Right cardiac atrium (tissue), 5 donors: ENCODE data around the gene NOP53. TPM values are rescaled to one million over a fixed set of nuclear protein-coding genes. Genes with fewer than 3 reads are reported as not detected.
"Not testable (repeated sequence)": the region's sequence is repeated elsewhere in the genome, so short reads cannot be mapped to it uniquely, and the experiment has no call there.

Source experiments
- ATAC-seq, 2 donors: fragments of 200-7000 bp; cut with Tn5 transposase; one replicate each; pipeline versions ENCODE4 v1.8.0 to v1.9.1; 2020; ENCODE audit warnings: moderate library complexity in 2 of 2, mild to moderate bottlenecking in 1 of 2
- DNase-seq, 3 donors: peaks; one replicate each; pipeline ENCODE4 v3.0.0-alpha.2; 2020
- H3K27ac ChIP-seq: one replicate; pipeline ENCODE4 v1.5.1; 2013; ENCODE audit warnings: mild to moderate bottlenecking, low read length, control low read depth, moderate library complexity
- H3K27me3 ChIP-seq: one replicate; pipeline ENCODE4 v1.6.1; 2013; ENCODE audit not compliant: control insufficient read depth, insufficient read depth
- H3K4me1 ChIP-seq: one replicate; pipeline ENCODE4 v1.6.1; 2013; ENCODE audit warnings: low read length; ENCODE audit not compliant: control insufficient read depth, insufficient read depth
- H3K4me3 ChIP-seq: one replicate; pipeline ENCODE4 v1.5.1; 2013; ENCODE audit warnings: low read length, control low read depth
- H3K9me3 ChIP-seq: one replicate; pipeline ENCODE4 v1.6.1; 2013; ENCODE audit warnings: low read length; ENCODE audit not compliant: control insufficient read depth
- WGBS: extraction: QIAGEN DNeasy Blood & Tissue Kit; methylation state at CpG from one replicate; pipeline ENCODE4 v1.1.7; 2013; 5-methylcytosine and 5-hydroxymethylcytosine counted together
- intact Hi-C, 4 donors: fragments of 100-400 bp; cut with DNase I; formaldehyde crosslinking; loops; one replicate each; pipeline versions ENCODE4 v1.11.0 to v1.14.0; 2022 to 2023
- polyA plus RNA-seq: library from polyadenylated mRNA; stranded (reverse); fragments of 200-250 nt; gene quantifications from one replicate; pipeline ENCODE4 v1.2.3, GENCODE V29; 2013
- total RNA-seq, 4 donors: library from RNA; stranded (reverse); fragmentation: NEBNext Ultra II Directional; extraction: Animal tissue kit (Norgen Biotek cat#: 25700); gene quantifications; one replicate each; pipeline ENCODE4 v1.2.1, GENCODE V29; 2021
- donor health status: healthy with polysubstance abuse.
- donor health status: DM: no; HTN: yes; CAD: no.
- donor health status: DM: no; HTN: no; CAD: no.
- donor health status: DM: no; HTN: yes; CAD: no; lungs with severe emphysema.
- donor health status: DM: yes; HTN: yes; CAD: no.

NOP53 gene
- total and polyA plus RNA-seq, 5 donors: 191 to 322 (median 239) TPM

- Histone ChIP-seq H3K27me3 (no peaks in the 10 kb centered on the region), H3K4me3 (no peak overlapping the region), H3K4me1 (no peaks in the 10 kb centered on the region), H3K9me3 (no peaks in the 10 kb centered on the region), H3K27ac (no peak overlapping the region)
- ATAC-seq: no peak
- no peak for DNase-seq
- intact Hi-C loops: loop anchor here in 2 of 4 donors (5.0 to 10.0 kb wide), 2 partner anchors 408 to 426 kb away; no protein-coding TSS in a partner anchor
- 92% methylated on average over 5 of the region's 5 CpGs for WGBS
These were observed 42.0 kb upstream of the NOP53 start for GRCh38 chr19:47703301-47703700.

GRCh38 chr19:47704024-47704423 lies 41.3 kb upstream of the NOP53 start:
- no peak for DNase-seq
- no peak overlapping the region for H3K27ac ChIP-seq
- H3K4me3 ChIP-seq: no peak overlapping the region
- no peak for ATAC-seq
- no peaks in the 10 kb centered on the region for H3K27me3 ChIP-seq
- intact Hi-C loops: loop anchor here in 2 of 4 donors (5.0 to 10.0 kb wide), 2 partner anchors 409 to 427 kb away; no protein-coding TSS in a partner anchor
- no peaks in the 10 kb centered on the region for H3K9me3 ChIP-seq
- H3K4me1 ChIP-seq: no peaks in the 10 kb centered on the region
- WGBS: 86% methylated on average over 11 of the region's 11 CpGs

DNA sequence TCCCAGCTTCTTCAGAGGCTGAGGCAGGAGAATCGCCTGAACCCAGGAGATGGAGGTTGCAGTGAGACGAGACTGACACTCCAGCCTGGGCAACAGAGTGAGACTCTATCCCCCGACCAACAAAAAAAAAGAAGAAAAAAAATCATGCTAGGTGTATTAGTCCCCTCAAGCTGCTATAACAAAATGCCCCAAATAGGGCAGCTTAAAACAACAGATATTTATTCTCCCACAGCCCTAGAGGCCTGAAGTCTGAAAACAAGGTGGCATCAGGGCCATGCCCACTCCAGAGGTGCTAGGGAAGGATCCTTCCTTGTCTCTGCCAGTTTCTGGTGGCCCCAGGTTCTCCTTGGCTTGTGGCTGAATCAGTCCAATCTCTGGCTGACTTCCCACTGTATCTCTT lies 40.7 kb upstream of the NOP53 start:
- ATAC-seq: no peak
- 95% methylated on average over 3 of the region's 3 CpGs for WGBS
- intact Hi-C loops: loop anchor here in 2 of 4 donors (5.0 to 10.0 kb wide), 2 partner anchors 410 to 427 kb away; no protein-coding TSS in a partner anchor

DNA sequence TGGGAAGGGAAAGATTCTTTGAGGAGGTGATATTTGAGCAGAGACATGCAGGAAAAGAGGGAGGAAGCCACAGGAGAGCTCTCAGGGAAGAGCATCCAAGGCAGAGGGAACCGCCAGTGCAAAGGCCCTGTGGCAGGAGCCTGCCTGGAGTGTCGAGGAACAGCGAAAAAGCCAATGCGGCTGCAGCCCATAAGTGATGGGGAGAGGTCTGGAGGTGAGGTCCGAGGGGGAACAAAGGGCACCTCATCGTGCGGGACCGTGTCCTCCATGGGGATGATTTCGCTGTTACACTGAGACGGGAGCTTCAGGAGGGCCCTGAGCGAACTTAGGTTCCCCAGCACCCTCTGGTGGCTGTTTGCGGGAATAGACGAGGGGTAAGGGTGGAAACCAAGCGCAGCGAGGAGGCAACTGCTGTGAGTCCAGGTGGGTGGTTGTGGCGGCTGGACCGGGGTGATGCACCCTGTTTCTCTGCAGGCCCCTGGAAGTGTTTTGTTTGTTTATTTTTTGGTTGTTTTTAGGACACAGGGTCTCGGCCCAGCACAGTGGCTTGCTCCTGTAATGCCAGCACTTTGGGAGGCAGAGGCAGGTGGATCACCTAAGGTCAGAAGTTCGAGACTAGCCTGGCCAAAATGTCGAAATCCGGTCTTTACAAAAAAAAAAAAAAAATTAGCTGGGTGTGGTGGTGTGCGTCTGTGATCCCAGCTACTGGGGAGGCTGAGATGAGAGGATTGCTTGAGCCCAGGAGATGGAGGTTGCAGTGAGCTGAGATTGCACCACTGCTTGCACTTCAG lies 38.0 kb upstream of the NOP53 start:
- Histone ChIP-seq H3K4me1 (no peaks in the 10 kb centered on the region), H3K4me3 (no peak overlapping the region), H3K27me3 (no peaks in the 10 kb centered on the region), H3K27ac (no peak overlapping the region), H3K9me3 (no peaks in the 10 kb centered on the region)
- ATAC-seq (peak; percentile 80 to 82), DNase-seq (peak; percentile 72 to 84 (median 83))
- intact Hi-C loops: loop anchor here in 2 of 4 donors (2.0 to 10.0 kb wide), 2 partner anchors 271 to 413 kb away; no protein-coding TSS in a partner anchor
- 22% methylated on average over 22 of the region's 22 CpGs for WGBS

More for the DNA sequence above, 40.7 kb upstream of the NOP53 start:
- H3K4me3 ChIP-seq: no peak overlapping the region
- no peaks in the 10 kb centered on the region for H3K9me3 ChIP-seq
- no peaks in the 10 kb centered on the region for H3K27me3 ChIP-seq
- no peak overlapping the region for H3K27ac ChIP-seq
- no peak for DNase-seq
- H3K4me1 ChIP-seq: no peaks in the 10 kb centered on the region

DNA sequence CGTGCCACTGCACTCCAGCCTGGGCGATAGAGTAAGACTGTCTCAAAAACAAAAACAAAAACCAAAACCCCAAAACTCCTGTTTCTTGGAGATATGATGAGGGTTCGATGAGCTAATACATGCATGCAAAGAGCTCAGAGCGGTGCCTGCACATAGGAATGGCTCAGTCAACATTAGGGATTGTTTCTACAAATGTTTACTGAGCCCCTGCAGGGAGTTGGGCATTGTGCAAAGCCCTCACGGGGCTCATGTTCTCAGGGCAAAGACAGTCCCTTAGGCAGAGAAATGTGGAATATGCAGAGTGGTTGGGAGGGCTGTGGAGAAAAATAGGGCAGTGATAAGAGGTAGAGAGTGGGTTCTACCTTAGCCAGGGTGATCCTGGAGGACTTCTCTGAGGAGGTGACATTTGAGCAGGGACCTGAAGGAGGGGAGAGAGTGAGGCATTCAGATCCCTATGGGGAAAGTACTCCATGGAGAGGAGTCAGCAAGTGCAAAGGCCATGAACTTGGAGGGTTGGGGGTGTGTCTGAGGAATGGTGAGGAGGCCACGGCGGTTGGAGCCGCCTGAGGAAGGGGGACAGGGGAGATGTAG lies 33.6 kb upstream of the NOP53 start:
- intact Hi-C loops: loop anchor here in 2 of 4 donors (2.0 to 5.0 kb wide), 2 partner anchors 31 to 76 kb away; no protein-coding TSS in a partner anchor
- WGBS: 82% methylated on average over 8 of the region's 8 CpGs
- no peak overlapping the region for H3K4me3 ChIP-seq

GRCh38 chr19:47713046-47714021 lies 32.0 kb upstream of the NOP53 start, which contains the start of gene EHD2:
Gene EHD2, plus strand, starts transcription at chr19:47713422. Its CDS starts 3,191 bp downstream, at chr19:47716613.
- Histone ChIP-seq H3K4me1 (peaks cover 9% of the 10 kb centered on the region), H3K4me3 (peak within 1 kb of the TSS; percentile 79), H3K27me3 (no peaks in the 10 kb centered on the region), H3K27ac (peak within 1 kb of the TSS; percentile 98), H3K9me3 (no peaks in the 10 kb centered on the region)
- DNase-seq (peak; percentile 84 to 93 (median 92)), ATAC-seq (peak; percentile 96 to 97)
- 5% methylated on average over 52 of the region's 52 CpGs for WGBS
- intact Hi-C loops: loop anchor here in 2 of 4 donors (2.0 to 5.0 kb wide), 2 partner anchors 29 to 74 kb away; no protein-coding TSS in a partner anchor

More for the DNA sequence above, 33.6 kb upstream of the NOP53 start:
- no peaks in the 10 kb centered on the region for H3K9me3 ChIP-seq
- DNase-seq (no peak), ATAC-seq (no peak)
- H3K27me3 ChIP-seq: no peaks in the 10 kb centered on the region
- no peak overlapping the region for H3K27ac ChIP-seq
- H3K4me1 ChIP-seq: peaks cover 7% of the 10 kb centered on the region

GRCh38 chr19:47714339-47714738 lies 31.0 kb upstream of the NOP53 start:
- H3K4me3 ChIP-seq: peak overlapping the region; percentile 79
- peak overlapping the region; percentile 98 for H3K27ac ChIP-seq
- intact Hi-C loops: loop anchor here in 1 of 4 donors (5.0 kb wide), 1 partner anchor 73 kb away; no protein-coding TSS in a partner anchor
- DNase-seq (no peak), ATAC-seq (no peak)
- no peaks in the 10 kb centered on the region for H3K27me3 ChIP-seq
- WGBS: 76% methylated on average over 4 of the region's 4 CpGs
- peaks cover 10% of the 10 kb centered on the region for H3K4me1 ChIP-seq
- no peaks in the 10 kb centered on the region for H3K9me3 ChIP-seq

- not testable (repeated sequence) for DNase-seq, H3K4me1 ChIP-seq, H3K27ac ChIP-seq, H3K27me3 ChIP-seq, ATAC-seq, H3K9me3 ChIP-seq
- H3K4me3 ChIP-seq: peak overlapping the region; percentile 79
- intact Hi-C loops: loop anchor here in 1 of 4 donors (5.0 kb wide), 1 partner anchor 72 kb away; no protein-coding TSS in a partner anchor
These were observed 30.5 kb upstream of the NOP53 start for GRCh38 chr19:47714855-47715254.

- Histone ChIP-seq H3K4me3 (no peak overlapping the region), H3K27ac (no peak overlapping the region), H3K27me3 (no peaks in the 10 kb centered on the region), H3K9me3 (no peaks in the 10 kb centered on the region), H3K4me1 (peaks cover 14% of the 10 kb centered on the region)
- ATAC-seq (no peak), DNase-seq (no peak)
- WGBS: 62% methylated on average over 32 of the region's 32 CpGs
- intact Hi-C loops: no loop called here
These were observed 28.9 kb upstream of the NOP53 start for GRCh38 chr19:47716270-47716937.
